ENCODE measurements around the gene NKX2-3.

The NKX2-3 gene

GRCh38 chr10:99536338-99537085, 3.8 kb downstream of the NKX2-3 start:
- TF ChIP-seq CTCF (IDR thresholded peaks at IDR 0.05; ENCODE audit: low read depth, low read length, missing control alignments): no peak
- H3K4me3 ChIP-seq (ENCODE audit: low read depth, low read length): no peak overlapping the region
- no peak for DNase-seq (ENCODE audit: low read depth)

- no peak for DNase-seq (ENCODE audit: low read depth)
- no peak for TF ChIP-seq CTCF (IDR thresholded peaks at IDR 0.05; ENCODE audit: low read depth, low read length, missing control alignments)
- no peak overlapping the region for H3K4me3 ChIP-seq (ENCODE audit: low read depth, low read length)
These were observed 4.6 kb downstream of the NKX2-3 start for GRCh38 chr10:99537086-99537988.

- no peak overlapping the region for H3K4me3 ChIP-seq (ENCODE audit: low read depth, low read length)
- no peak for TF ChIP-seq CTCF (IDR thresholded peaks at IDR 0.05; ENCODE audit: low read depth, low read length, missing control alignments)
- DNase-seq (ENCODE audit: low read depth): no peak
These were observed 5.5 kb downstream of the NKX2-3 start for GRCh38 chr10:99537989-99538917.

- no peak for TF ChIP-seq CTCF (IDR thresholded peaks at IDR 0.05; ENCODE audit: low read depth, low read length, missing control alignments)
- H3K4me3 ChIP-seq (ENCODE audit: low read depth, low read length): no peak overlapping the region
- no peak for DNase-seq (ENCODE audit: low read depth)
These were observed 6.4 kb downstream of the NKX2-3 start for GRCh38 chr10:99539120-99539519.

- TF ChIP-seq CTCF (IDR thresholded peaks at IDR 0.05; ENCODE audit: low read depth, low read length, missing control alignments): no peak
- no peak for DNase-seq (ENCODE audit: low read depth)
- H3K4me3 ChIP-seq (ENCODE audit: low read depth, low read length): no peak overlapping the region
These were observed 7.1 kb downstream of the NKX2-3 start for GRCh38 chr10:99539820-99540219.

GRCh38 chr10:99540306-99540656, 7.5 kb downstream of the NKX2-3 start:
- H3K4me3 ChIP-seq (ENCODE audit: low read depth, low read length): no peak overlapping the region
- no peak for TF ChIP-seq CTCF (IDR thresholded peaks at IDR 0.05; ENCODE audit: low read depth, low read length, missing control alignments)
- no peak for DNase-seq (ENCODE audit: low read depth)
